Adipose tissue (tissue), 3 donors: ENCODE results near the gene RCL1. TPM values are rescaled to one million over a fixed set of nuclear protein-coding genes. Genes with fewer than 3 reads are reported as not detected.

Experiments used
- H3K27ac ChIP-seq: one replicate; pipeline ENCODE4 v1.5.1; 2013; ENCODE audit warnings: low read depth, low read length
- WGBS, 3 donors: extraction: QIAGEN DNeasy Blood & Tissue Kit; methylation state at CpG; one replicate each; pipeline ENCODE4 v1.1.7; 2013; 5-methylcytosine and 5-hydroxymethylcytosine counted together
- polyA plus RNA-seq, 3 donors: library from polyadenylated mRNA; stranded (reverse); fragments of 200-250 nt; gene quantifications; one replicate each; pipeline ENCODE4 v1.2.3, GENCODE V29; 2013
- donor health status: healthy with polysubstance abuse.
- donor health status: Bipolar disorder and iron deficiency.
- donor health status: healthy.

The RCL1 gene
- polyA plus RNA-seq, 3 donors = 29.8 to 37.6 (median 36.5) TPM

DNA sequence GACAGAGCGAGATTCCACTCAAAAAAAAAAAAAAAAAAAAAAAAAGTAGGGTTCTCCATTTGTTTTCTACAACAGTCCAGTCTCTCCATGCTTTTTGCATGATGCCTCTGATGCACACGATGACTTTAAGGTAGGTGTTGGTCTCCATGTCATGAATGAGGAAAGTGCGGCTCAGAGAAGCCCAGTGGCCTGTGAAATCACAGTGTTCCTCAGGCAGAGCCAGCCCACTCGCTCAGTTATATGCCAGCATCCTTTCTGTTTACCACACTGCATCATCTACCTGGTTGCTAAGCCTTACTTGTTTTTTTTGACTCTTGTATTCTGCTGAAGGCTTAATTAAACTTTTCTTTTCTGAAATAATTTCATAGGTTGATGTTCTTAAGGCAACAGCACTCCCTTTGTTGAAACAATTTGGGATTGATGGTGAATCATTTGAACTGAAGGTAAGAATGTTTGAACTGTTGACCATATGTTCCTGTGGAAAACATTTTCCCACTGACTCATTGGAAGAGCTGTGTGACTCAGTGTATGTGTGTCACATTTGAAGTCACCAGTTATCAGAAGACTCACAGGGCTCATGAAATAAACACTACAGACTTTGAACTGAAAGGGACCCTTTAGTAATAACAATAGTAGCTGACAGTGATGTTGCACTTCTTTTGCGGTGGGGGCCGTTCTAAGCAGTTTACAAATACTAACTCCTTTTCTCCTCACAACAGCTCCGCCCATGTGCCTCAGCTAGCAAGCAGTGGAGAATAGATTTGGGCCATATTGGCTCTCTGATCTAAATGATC is 40.2 kb downstream of the RCL1 start:
- no peak overlapping the region for H3K27ac ChIP-seq
- WGBS, 3 donors = 89 to 95% (median 93%) methylated on average over 7 of the region's 7 CpGs

DNA sequence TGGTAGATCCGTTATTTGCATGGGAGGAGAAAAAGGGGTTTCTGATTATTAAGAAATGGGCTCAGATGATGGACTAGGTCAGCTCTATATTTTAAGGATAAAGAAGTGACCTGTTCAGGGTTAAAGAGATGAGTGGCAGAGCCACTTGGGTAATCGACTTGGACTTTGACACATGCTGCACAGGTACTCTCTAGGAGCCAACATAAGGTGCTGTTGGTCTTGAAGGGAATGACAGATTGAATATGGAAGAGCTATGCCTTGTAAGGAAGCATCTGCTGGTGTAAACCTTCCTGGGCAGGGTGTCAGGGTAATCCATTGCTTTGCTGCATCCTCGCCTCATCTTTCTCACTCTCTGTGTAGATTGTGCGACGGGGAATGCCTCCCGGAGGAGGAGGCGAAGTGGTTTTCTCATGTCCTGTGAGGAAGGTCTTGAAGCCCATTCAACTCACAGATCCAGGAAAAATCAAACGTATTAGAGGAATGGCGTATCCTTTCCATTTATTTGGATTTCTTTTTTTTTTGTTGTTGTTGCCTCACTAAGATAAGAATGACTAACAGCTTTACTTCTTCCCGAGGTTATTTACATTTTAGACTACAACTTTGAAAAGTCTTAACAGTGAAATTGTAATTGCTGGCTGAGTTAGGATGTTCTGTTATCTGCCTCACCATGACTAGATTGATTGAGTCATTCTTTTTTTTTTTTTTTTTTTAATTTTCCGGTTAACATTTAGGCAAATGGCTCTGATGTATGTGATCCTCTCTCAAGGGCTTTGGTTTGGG is 41.2 kb downstream of the RCL1 start:
- no peak overlapping the region for H3K27ac ChIP-seq
- WGBS, 3 donors = 73 to 94% (median 92%) methylated on average over 11 of the region's 11 CpGs

DNA sequence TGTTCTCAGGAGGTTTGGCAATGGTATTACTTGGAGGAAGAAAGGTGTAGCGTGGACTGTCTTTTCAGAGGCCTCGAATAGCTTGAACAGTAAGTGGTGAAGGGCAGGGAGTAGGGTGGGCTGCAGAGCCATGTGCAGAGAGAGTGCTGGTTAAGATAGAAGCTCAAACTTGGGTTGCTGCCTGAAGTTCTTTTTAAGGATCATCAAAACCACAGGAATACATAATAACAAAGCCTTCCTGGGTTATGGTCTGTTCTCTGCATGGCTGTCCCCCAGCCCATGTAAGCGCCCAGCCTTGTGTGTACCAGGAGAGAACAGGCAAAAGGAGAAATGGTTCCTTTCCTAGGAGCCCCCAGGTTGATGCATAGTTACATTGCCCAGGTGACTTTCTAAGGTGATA is 43.9 kb downstream of the RCL1 start:
- WGBS, 3 donors = 94 to 97% (median 95%) methylated on average over 3 of the region's 3 CpGs
- H3K27ac ChIP-seq = no peak overlapping the region

DNA sequence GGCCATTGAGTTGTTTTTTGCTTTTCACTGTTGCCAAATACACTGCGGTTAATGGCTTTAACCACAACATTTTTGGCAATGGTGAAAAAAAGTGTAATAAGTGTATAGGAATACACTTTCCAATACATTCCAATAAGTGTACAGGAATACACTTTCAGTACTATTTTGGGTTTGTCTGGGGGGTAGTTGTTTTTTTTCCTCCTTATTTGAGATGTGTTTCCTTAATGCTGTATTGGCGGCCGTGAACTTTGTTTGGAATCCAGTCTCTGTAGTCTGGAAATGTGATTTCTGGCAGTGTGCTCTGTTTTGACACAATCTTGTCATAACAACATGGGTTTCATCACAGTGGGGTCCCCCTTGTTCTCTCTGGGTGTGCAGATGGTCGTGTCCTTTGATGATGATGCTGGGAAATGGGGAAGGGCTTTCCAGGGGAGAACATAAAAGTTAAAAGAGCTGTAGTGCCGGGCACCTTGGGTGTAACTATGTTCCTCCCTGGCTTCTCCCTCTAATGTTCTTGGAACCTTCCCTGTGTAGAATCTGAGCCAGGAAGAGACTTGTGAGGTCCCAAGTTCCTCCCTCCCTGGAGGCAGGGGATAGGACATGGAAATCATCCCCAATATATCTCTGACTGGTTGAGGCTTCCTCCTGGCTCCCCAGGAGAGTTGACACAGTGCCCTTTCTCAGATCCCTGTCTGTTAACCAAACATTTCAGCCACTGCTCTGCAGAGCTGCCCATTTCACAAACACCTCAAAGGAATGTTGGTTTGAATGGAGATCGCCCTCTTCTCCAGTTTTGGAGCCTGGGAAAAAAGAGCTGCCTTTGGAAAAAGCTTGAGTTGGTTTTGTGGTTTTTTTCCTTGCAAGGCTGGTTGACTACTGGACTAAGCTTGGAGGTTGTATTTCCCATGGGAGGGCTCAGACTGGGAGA is 44.8 kb downstream of the RCL1 start:
- no peak overlapping the region for H3K27ac ChIP-seq
- WGBS, 3 donors = 52 to 87% (median 75%) methylated on average over 6 of the region's 6 CpGs

DNA sequence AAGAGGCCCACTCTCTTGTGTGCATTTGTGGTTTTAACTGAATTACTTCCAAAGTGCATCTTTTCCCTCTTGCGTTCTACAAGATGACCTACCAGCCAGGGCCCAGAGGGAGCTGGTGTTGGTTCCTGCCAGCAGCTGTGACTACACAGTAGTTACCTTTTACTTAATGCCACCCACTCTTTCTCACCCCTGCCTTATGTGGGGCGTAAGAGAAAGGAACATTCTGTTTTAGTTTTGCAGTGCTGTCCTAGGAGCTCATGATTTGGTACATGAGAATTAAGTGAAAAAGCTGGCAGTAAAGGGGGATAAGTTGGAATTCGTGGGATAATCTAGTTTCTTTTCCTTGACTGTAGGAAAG is 45.4 kb downstream of the RCL1 start:
- WGBS, 3 donors = 38 to 71% (median 55%) methylated on average over 3 of the region's 3 CpGs
- no peak overlapping the region for H3K27ac ChIP-seq

DNA sequence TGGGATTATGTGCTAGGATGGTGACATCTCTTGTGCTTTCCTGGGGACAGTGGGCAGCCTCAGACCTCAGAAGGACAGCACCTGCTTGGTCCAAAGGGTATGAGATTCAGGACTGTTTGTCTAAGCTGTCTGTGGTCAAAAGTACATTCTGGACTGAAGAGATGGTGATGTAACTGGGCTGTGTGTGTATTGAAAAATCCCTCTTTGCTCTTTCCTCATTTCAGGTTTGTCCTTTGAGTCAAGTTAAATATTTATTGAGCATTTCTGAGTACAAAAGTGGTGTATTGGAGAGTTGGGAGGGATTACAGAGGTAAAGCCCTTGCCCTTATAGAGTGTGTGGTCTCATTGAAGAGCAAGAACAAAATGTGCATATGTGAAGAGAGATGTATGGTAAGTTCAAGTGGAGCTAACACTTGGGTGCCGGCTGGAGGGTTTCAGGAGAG is 46.7 kb downstream of the RCL1 start:
- no peak overlapping the region for H3K27ac ChIP-seq
- 93 to 100% (median 96%) methylated on average over 1 of the region's 1 CpG for WGBS, 3 donors

DNA sequence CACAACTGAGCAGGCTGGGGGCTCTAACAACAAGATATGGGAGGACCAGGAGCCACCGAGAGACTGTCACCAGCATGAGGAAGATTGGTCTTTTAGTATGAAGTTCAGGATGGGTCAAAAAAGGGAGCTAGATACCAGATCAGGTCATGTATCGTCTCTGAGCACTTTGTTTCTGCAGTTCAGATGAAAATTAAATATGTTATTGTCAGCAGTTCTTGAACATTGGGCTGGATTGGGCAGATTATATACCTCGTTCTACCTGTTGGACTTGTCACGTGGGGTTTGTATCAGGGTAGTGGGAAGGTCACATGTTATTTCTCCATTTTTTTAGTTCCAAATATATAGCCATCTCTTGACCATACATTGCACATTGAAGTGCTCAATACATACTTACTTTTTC is 47.3 kb downstream of the RCL1 start:
- H3K27ac ChIP-seq = no peak overlapping the region
- 80 to 94% (median 94%) methylated on average over 4 of the region's 4 CpGs for WGBS, 3 donors

DNA sequence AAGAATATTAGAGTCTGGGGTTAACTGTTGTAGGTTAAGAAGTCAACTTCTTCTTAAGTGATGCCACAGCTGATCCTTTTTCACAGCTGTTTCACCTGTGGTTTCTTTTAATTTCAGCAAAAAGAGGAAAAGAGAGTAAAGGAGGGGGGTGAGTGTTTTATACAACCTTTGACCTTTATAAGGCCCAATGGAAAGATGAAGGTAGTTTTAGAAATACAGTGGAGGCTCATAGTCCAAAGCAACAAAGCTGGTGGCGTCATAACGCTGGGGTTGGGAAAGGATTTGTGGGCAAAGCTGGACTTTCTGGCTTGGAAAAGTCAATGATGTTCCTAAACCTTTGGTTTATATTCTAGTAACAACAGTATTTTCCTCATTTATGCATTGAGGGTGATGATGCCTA is 49.5 kb downstream of the RCL1 start:
- no peak overlapping the region for H3K27ac ChIP-seq
- WGBS, 3 donors = 97 to 98% (median 97%) methylated on average over 2 of the region's 2 CpGs

DNA sequence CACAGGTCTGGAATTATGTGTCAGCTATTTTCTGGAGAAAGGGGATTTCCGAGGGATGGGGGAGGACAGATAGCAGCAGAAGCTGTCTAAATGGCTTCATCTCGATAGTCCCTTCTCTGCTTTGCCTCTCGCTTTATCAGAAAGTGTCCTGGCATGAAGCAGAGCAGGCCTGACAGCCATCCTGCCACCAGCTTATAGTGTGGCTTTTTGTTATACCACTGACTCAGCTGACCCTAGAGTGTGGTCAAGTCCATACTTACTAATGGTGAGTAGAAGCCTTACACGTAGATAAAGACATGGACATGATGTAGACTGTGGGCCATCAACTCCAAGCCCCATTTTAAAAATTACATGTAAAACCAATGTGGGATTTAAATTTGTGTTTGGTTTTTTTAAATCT is 50.0 kb downstream of the RCL1 start:
- 88 to 93% (median 88%) methylated on average over 4 of the region's 4 CpGs for WGBS, 3 donors
- H3K27ac ChIP-seq = no peak overlapping the region

DNA sequence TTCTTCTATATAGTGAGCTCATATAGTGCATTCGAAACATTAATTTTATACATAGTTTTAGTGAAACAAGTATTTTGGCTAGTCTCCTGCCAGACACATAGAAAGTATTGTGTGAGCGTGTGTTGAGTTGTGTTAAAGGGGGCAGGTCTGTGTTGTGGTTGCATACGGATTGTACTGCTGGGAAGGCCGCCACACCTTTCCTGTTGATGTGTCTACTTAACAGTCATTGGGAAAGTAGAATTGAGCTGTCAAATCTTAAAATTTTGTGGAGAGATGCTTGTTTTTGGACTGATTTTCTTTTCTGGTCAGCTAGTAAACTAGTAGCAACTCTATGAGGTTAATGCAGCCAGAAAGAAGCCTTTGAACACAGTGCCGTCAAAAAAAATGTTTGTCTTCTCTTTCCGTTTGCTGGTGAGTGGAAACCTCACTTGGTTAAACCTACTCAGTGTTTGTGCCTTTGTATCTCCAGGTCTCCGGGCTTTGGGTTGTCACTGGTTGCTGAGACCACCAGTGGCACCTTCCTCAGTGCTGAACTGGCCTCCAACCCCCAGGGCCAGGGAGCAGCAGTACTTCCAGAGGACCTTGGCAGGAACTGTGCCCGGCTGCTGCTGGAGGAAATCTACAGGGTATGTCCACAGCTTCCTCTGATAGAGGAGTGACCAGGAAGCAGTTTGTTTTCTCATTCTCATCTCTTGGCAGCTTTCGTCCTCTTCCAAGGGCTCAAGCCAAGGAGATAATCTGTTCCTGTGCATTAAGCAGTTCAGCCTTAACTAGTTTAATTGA is 51.5 kb downstream of the RCL1 start:
- H3K27ac ChIP-seq = no peak overlapping the region
- WGBS, 3 donors = 73 to 91% (median 81%) methylated on average over 9 of the region's 9 CpGs

DNA sequence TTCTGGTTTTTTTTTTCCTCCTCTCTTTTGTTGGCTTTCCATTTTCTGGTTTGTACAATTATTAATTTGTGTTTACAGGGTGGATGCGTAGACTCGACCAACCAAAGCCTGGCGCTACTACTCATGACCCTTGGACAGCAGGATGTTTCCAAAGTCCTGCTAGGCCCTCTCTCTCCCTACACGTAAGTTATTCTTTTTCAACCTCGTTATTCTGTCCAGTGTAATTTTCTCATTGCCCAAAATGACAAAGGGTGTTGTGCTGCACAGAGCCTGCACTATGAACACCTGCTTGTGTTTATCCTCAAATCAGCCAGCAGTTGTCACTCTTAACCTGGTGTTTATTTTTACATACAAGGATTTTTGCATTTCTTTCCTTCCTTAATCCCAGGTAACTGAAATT is 56.6 kb downstream of the RCL1 start:
- H3K27ac ChIP-seq = no peak overlapping the region
- WGBS, 3 donors = 79 to 84% (median 83%) methylated on average over 5 of the region's 5 CpGs

DNA sequence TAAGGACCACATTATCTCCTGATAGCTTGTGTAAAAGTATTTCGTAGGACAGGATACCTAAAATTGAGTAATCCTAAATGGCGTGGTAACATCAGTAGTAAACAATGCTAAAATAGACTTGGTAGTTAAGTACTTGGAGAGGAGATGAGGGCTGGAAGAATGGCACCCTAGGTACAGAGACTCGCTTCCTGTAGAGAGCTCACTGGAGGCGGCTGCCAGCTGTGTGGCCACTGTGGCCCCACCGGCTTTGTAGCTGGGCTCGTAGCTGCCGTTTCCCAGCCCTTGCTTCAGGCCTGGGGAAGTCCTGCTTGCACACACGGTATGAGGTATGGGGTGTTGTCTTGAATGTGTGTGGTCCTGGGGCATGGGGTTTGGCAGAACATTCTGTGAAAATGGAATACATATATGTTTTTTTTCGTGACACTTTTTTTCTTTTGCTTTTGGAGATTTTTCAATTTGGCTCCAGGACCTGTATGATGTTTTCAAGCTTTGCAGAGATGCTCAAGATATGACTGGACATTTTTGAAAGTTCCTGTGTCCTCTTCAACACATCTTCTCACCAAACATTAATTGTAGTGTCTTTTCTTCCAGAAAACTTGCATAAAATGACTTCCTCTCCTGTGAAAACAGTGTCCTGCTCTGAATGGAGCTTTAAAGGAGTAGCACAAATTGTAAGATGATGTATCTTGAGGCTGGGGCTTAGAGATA is 58.0 kb downstream of the RCL1 start:
- 60 to 87% (median 72%) methylated on average over 9 of the region's 9 CpGs for WGBS, 3 donors
- no peak overlapping the region for H3K27ac ChIP-seq

DNA sequence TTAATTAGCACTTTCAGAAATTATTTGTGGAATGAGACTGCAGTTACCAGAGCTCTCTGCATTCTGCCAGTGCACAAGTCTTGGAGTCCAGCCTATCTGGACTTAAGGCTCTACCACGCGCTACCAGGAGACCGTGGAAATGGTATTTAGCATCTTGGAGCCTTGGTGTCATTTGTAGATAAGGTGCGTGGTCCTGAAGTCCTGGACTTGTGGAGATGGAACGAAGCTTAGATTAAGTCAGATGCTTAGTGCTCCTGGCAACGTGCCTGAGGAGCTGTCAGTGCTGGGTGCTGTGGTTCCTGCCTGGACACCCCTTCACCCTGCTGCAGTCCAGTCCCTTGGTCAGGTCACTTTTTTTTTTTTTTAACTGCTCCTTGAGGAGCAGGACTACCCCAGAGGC is 59.7 kb downstream of the RCL1 start:
- WGBS, 3 donors = 91 to 97% (median 96%) methylated on average over 6 of the region's 6 CpGs
- no peak overlapping the region for H3K27ac ChIP-seq

DNA sequence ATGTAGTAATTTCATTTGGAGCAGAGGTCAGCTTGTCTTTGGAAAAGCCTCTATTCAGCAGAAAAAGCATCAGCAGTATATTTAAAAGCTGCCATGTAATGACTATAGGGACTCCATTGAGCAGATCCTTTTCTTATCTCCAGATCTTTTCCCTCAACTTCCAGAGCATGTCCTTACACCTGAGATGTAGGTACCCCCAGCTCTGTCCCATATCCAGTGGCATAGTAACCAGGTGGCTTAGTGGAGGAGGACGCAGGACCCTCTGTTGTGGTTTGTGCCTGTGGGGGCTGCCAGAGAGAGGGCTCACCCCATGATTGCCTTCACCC is 61.5 kb downstream of the RCL1 start:
- WGBS, 3 donors = 98 to 100% (median 100%) methylated on average over 1 of the region's 1 CpG
- no peak overlapping the region for H3K27ac ChIP-seq

DNA sequence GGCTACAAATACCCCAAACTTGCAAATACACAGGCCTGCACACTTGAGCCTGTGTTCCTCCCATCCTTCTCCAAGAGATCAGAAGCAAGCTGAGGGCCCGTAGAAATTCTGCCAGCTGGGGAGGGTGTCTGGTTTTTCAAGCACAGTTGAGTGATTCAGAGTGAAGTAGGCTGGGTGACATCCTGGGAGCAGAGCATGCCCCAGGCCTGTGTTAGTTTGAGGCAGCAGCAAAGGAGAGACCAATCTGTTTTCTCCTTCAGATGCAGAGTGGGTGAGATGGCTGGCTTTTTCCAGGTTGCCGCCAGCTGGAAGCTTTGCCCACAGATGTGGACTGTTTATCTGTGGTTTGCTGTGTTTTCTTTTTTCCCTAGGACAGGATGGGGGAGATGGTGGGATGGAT is 63.1 kb downstream of the RCL1 start:
- WGBS, 3 donors = 86 to 97% (median 93%) methylated on average over 2 of the region's 2 CpGs
- H3K27ac ChIP-seq = no peak overlapping the region

DNA sequence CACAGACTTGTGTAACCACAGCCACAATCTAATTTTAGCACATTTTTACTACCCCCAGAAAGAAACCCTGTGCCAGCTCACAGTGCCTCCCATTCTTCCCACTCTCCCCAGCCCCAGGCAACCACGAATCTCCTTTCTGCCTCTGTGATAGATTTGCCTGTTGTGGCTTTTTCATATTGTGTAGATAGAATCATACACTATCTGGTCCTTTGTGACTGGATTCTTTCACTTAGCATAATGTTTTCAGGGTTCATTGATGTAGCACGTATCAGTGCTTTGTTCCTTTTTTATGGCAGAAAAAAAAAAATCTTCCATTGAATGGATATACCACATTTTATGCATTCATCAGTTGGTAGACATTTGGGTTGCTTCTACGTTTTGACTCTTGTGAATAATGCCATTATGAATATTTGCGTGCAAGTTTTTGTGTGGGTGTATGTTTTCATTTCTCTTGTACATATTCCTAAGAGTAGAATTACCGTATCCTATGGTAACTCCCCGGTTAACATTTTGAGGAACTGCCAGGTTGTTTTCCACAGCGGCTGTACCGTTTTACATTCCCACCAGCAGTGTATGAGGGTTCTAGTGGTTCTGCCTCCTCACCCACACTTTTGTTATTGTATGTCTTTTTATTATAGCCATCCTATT is 64.5 kb downstream of the RCL1 start:
- H3K27ac ChIP-seq = no peak overlapping the region
- WGBS, 3 donors = 80 to 89% (median 82%) methylated on average over 8 of the region's 8 CpGs

DNA sequence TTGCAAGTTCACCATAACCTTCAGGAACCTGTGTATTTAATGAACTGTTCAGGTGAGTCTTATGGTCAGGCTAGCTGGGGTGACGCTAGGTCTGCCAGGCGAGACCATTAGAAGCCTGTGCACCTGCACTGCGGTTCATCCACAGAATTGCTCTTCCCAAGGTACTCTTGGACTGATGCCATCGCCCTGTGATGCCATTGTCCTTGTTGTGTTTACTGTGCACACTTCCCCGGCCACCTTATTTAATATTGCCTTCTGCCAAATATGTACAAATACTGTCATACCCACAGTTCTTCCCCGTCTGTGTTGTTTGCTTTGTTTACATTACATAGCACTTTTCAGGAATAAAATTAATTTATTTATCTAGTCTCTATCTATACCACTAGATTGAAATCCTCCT is 66.3 kb downstream of the RCL1 start:
- no peak overlapping the region for H3K27ac ChIP-seq

More for the DNA sequence above, 66.3 kb downstream of the RCL1 start:
- WGBS, 3 donors = 81 to 98% (median 96%) methylated on average over 6 of the region's 6 CpGs
